Epithelial cell of prostate (primary cell): ENCODE measurements around the gene TPD52L3.

Experiments used
- DNase-seq: peaks from one replicate; pipeline ENCODE4 v3.0.0-alpha.2; 2011; ENCODE audit warnings: low read depth, low spot score
- H3K27ac ChIP-seq: fragments of 450-650 bp; 2 replicates; pipeline ENCODE4 v1.5.1; 2017; ENCODE audit warnings: mild to moderate bottlenecking

The TPD52L3 gene

DNA sequence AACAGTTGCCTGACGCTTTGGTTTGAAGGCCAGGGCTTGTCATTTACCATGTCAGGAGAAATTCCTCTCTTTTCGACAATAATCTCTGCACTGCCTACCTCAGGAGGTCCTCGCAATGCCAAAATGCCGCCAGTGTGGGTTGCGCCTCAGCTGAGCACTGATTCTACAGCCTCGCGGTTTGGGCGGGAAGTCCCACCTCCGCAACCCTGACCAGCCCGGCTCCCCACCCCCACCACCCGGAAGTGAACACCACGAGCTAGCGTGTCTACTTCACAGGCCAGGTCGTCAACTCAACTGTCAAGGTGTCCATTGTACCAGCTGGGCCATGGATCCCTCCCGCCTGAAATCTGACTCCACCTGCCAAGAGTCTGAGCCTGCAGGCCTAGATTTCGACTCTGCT is at the start of gene TPD52L3:
Gene TPD52L3, plus strand, starts transcription at position 273 of the 400 bp plus-strand sequence. CDS start 221 bp downstream, outside the sequence.
- DNase-seq, result no peak
- no peak within 1 kb of the TSS for H3K27ac ChIP-seq

DNA sequence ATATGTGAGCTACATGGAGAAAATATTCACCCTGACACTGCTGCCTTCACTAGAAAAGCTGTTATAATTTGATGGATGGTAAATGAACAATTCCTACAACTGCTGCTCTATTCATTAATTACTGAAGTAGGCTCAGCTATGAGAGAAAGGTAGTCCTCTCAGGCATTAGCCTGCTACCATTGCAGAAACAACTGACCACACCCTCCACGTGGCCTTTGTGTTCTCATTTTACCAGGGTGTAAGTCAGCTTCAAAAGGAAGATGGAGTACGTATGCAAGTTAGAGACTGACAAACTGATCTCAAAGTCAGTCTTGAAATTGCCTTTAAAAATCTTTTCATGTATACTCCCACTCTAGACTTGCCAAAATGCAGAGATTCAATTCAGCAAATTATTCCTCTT is 26.3 kb upstream of the TPD52L3 start:
- peak overlapping the region; percentile 60 for H3K27ac ChIP-seq
- DNase-seq, result no peak

DNA sequence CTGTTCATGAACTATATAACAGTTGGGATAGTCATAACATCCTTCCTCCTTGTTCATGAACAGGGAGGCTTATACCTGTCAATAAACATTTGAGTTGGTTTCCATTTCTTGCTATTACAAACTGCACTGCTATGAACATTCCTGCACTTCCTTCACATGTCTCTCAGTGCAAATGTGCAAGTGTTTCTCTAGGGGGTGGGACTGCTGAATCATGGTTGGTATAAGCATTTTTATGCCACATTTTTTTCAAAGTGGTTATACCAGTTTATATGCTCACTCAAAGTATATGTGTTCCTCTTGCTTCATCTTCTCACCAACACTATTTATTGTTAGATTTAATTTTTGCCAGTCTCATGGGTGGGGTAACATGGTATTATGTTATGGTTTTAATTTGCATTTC is 25.8 kb upstream of the TPD52L3 start:
- DNase-seq, result peak; percentile 90
- H3K27ac ChIP-seq, result peak overlapping the region; percentile 60

DNA sequence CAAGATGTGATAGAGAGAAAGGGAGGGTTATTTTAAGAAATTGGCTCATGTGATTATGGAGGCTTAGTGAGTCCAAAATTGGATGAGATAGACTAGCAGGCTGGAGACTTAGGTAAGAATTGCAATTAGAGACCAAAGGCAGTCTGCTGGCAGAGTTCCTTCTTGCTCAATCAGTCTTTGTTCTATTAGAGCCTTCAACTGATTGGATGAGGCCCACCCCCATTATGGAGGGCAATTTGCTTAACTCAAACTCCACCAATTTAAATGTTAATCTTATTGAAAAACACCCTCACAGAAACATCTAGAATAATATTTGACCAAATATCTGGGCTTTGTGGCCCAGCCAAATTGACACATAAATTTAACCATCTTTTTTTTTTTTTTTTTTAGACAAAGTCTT is 23.9 kb upstream of the TPD52L3 start:
- H3K27ac ChIP-seq, result no peak overlapping the region
- DNase-seq, result no peak

DNA sequence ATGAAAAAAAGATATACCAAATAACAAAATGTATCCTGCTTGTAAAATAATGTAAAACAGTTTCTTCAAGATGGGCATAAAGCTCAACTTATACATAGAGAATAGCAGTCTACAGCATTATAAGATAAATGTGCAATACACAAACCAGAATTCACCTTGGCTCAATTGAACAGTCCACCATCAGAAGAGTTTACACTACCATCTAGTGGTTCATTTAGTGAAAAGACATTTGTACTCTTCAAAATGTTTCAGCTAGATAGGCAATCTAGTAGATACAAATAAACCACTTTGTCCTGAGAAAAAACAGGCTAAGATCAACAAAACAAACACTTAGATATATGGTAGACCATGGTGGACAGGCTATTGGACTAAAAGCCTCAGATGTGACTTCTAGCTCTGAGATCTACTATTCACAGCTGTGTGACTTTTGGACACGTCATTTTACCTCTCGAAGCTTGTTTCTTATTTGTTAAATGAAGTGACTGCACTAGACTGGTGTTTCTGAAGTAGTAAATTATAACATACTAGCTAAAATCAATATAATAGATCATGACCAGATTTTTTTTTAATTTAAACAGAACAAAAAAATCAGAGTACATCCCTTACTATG is 22.1 kb upstream of the TPD52L3 start:
- no peak overlapping the region for H3K27ac ChIP-seq
- DNase-seq, result no peak

DNA sequence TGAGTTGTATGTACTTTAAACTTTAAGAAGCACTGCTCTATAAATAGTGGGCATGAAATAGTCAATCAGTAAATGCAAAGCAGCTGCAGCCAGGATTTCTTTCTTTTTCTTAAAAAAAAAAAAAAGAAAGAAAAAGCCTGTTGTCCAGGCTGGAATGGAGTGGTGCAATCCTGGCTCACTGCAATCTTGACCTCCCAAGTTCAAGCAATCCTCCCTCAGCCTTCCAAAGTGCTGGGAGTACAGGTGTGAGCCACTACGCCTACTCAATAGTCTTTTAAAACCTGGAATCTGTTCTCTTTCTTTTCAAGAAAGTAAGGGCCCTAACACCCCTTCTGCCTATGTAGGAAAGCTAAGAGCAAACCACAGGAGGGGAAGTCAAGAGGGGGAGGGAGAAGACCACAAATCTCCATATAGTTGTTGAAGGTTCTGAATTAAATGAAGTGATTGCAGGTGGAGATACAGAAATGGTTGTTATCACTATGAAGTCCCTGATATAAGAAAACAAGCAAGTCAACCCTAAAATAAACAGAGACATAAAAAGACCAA is 20.6 kb upstream of the TPD52L3 start:
- DNase-seq, result no peak
- H3K27ac ChIP-seq, result no peak overlapping the region

DNA sequence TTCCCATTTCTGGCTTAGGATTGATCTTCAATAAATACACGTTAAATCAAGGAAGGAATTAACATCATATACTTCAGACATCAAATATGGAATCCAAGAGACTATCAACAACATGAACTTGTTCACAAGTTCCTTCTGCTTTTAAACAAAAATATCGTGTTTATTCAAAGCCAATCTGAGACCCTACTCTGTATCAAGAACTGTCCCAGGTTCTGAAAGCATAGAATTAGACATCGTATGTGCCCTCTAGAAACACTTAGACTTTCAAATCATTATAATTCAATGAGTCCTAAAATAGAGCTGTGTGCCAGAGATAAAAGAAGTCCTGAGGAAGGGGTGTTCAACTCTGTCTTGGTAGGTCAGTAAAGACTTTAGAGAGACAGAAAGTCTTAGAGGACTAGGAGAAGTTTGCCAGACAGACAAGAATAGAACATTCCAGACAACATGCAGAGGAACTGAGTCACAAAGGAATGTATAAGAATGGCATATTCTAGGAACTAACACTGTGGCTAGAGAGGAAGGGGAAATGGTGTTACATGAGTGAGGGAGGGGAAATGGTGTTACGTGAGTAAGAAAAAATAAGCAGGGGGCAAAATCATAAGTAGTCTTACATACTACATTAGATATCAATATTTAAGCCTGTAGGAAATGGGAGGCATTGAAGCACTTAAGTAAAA is 2.9 kb downstream of the TPD52L3 start:
- no peak for DNase-seq
- no peak overlapping the region for H3K27ac ChIP-seq

DNA sequence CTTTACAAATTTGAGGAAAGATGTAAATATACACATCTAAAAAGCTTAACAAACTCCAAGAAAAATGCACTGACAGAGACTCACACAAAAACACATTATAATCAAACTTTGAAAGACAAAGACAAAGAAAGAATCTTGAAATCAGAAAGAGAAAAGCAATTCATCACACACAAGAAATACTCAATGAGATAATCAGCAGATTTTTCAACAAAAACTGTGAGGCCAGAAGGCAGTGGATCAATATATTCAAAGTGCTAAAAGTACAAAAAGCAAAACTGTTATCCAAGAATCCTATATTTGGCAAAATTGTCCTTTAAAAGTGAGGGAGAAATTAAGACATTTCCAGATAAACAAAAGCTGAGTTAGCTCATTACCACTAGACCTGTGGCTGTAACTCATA is 6.1 kb downstream of the TPD52L3 start:
- H3K27ac ChIP-seq, result no peak overlapping the region
- DNase-seq, result no peak

DNA sequence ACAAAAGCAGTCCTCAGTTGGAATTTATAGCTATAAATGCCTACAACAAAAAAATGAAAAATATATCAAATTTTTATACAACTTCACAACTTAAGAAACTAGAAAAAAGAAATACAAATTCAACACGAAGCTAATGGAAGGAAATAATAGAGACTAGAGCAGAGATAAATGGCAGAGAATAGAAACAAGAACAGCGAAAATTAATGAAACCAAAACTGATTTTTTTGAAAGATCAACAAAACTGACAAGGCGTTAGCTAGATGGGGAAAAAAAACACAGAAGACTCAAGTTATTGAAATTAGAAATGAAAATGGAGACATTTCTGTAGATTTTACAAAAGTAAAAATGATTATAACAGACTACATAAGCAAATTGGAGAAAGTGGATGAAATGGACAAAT is 20.6 kb downstream of the TPD52L3 start:
- no peak for DNase-seq
- no peak overlapping the region for H3K27ac ChIP-seq

DNA sequence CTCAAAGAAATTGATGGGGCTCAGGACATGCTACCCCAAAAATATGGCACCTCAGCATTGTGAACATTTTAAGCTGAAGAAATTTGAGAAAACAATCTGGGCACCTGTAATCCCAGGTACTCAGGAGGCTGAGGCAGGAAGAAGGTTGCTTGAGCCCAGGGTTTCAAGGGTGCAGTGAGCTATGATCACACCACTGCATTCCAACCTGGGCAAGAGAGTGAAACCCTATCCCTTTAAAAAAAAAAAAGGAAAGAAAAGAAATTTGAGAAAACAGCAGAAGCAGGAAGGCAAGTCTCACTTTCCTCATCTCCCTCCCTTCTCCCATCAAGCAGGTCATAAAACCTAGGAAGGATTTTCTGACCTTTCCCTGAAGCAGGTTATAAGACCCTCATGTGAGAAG is 23.6 kb downstream of the TPD52L3 start:
- no peak overlapping the region for H3K27ac ChIP-seq
- no peak for DNase-seq

DNA sequence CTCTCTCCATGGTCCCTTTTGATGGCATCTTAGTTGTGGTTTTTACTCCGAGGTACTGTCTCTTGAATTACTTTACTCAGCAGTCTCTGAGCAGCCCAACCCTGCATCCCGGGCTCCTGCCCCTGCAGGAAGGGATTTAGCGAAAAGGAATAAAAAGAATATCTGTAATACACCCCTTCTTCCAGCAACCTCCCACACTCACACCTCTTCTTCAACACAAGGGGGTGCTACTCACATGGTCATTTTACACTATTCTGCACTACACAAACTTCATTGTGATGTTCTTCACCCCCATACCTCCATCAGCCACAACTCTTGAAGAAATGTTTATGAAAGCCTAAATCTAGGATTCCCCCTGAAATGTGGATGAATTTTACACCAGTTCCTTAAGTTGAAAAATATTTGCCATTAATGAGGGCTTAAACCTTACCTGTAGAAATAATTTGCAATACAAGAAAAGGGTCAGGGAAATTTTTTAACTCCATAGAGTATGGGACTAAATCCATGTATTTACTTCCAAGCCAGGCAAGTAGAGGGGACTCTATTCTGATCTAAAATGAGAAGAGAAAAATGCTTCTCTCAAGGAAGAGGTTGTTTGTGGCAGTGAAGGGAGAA is 26.0 kb downstream of the TPD52L3 start:
- no peak overlapping the region for H3K27ac ChIP-seq

DNA sequence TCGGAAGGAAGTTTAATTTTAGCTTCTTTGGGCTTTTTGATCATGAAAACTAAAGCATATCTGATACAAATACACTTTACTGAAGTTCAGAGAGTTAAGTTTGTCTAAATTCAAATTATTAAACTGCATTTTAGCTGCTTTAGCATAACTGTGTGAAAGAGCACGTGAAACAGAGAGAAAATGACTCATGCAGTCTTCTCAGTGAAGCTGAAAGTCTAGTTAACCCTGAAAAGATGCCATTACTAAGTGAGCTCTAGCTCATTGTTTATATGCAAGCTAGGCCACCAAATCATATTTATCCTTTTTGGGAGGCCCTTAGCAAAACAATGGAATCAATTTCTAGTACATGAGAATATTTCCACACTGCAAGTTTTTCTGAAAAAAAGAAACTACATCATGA is 27.6 kb downstream of the TPD52L3 start:
- no peak for DNase-seq
- H3K27ac ChIP-seq, result peak overlapping the region; percentile 16

More for the DNA sequence above, 26.0 kb downstream of the TPD52L3 start:
- DNase-seq, result peak; percentile 10

DNA sequence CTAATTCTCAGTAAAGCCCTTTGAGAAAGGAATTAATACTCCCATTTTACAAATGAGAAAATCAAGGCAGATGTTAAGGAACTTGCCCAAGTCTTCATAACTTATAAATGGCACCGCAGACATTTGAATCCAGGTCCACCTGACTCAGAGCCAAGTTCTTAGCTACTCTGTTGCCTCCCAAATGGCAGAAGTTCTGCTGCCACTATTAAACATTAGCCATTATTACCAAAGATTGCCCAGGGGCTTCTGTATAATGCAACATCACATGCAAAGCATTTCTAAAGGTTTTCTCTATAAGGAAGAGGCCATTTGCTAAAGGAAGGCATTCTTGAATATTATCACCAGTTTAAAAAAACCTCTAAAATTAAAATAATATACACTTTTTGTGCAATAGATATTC is 28.3 kb downstream of the TPD52L3 start:
- H3K27ac ChIP-seq, result peak overlapping the region; percentile 16
- no peak for DNase-seq

DNA sequence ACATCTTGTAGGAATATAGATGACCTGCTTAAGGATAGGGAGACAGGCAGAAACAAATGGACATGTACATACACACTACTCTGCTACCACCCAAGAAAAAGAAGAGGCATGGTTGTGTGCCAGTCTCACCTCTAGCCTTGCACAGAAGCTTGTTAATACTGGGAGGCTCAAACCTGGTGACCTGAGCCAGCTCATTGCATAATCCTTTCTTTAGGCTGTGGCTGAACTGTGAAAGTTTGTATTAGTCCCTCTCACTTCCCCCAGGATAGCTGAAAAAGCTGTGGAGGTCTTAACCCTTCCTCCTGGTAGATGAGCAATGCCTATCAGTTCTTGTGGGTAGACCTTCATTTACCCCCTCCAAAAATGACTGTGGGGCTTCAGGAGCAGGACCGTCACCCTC is 28.7 kb downstream of the TPD52L3 start:
- DNase-seq, result no peak
- no peak overlapping the region for H3K27ac ChIP-seq

DNA sequence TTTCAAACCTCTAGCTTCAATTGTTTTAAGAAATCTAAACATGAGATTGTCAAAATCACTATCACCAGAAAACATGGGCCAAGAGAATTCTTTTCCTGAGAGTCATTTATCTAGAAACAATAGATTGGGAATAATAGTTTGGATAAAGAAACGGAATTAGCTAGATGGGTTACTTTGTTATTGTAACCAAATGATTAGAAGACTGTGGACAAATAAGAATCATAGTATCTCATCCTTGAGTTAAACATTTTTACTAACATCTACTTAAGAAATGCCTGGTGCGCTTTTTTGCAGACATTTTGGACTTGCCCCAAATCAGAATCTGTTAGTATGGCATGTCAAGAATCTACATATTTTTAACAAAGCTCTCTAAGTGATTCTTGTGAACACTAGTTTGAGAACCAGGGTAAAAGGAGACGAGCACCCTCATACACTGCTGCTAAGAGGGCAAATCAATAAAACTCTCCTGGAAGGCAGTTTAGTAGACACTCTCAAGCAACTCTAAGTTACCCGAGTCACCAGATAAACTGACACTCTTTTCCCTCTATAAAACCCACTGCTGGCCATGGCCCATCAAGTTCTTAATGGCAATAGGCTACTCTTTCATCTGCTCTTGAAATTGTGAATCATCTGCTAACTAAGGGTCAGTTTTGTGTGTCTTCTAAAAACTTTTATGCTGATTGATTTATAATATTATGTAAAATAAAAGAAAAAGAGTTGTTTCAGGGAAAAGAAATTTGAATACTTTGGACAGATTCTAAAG is 39.1 kb downstream of the TPD52L3 start:
- no peak for DNase-seq
- no peak overlapping the region for H3K27ac ChIP-seq

DNA sequence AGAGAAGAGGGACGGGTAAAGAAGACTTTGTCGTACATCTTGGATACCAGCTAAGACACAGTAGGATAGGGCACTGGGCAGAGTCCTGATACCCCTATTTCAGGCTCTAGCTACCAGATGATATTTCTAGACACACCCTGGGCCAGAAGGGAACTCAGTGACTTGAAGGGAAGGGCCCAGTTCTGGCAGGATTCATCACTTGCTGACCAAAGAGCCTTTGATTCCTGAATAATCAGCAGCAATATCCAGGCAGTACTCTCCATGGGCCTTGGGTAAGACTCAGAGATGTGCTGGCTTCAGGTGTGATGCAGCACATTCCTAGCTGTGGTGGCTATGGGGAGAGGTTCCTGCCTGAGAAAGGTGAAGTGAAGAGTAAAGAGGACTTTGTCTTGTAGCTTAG is 40.7 kb downstream of the TPD52L3 start:
- DNase-seq, result no peak
- no peak overlapping the region for H3K27ac ChIP-seq
